T47D (cell line): Measurements from ENCODE around the gene CACTIN.
A peak's percentile ranks its signal among the peaks of the same experiment; 100 is the strongest.
"Not testable (repeated sequence)": the region's sequence is repeated elsewhere in the genome, so short reads cannot be mapped to it uniquely, and the experiment has no call there.

ENCODE experiments used
- DNase-seq, 2 experiments: peaks; one replicate each; pipeline versions ENCODE4 v3.0.0 to v3.0.0-alpha.2; 2011 to 2012; ENCODE audit warnings: low read depth in 1 of 2, low spot score in 1 of 2
- JUND ChIP-seq: IDR thresholded peaks from 2 replicates; pipeline ENCODE4 v1.6.1; 2012; ENCODE audit warnings: low read depth
- in situ Hi-C: cut with HindIII; loops from 2 replicates; pipeline ENCODE4 v1.10.0; 2016; ENCODE audit warnings: low sequenced_read_pairs, low pct_unique_long_range_greater_than_20kb

The CACTIN gene

GRCh38 chr19:3575949-3576673 lies 50.5 kb downstream of the CACTIN start:
- in situ Hi-C loops = no loop called here
- TF ChIP-seq JUND = no peak
- DNase-seq = no peak

- in situ Hi-C loops = no loop called here
- TF ChIP-seq JUND = no peak
- no peak for DNase-seq
Observed at GRCh38 chr19:3575260-3575741, 51.3 kb downstream of the CACTIN start.

GRCh38 chr19:3573858-3574637 lies 52.5 kb downstream of the CACTIN start:
- in situ Hi-C loops = no loop called here
- DNase-seq = peak; percentile 79 to 98
- TF ChIP-seq JUND = no peak

- no peak for TF ChIP-seq JUND
- in situ Hi-C loops = no loop called here
- peak in 1 of 2 experiments; percentile 33 for DNase-seq
Observed at GRCh38 chr19:3573162-3573857, 53.3 kb downstream of the CACTIN start.

- no peak for TF ChIP-seq JUND
- in situ Hi-C loops = no loop called here
- DNase-seq = no peak
Observed at GRCh38 chr19:3572855-3573161, 53.8 kb downstream of the CACTIN start, which contains the start of gene HMG20B. TSS of gene HMG20B (plus strand) at chr19:3572944. CDS start at chr19:3573310, 366 bp downstream.

DNA sequence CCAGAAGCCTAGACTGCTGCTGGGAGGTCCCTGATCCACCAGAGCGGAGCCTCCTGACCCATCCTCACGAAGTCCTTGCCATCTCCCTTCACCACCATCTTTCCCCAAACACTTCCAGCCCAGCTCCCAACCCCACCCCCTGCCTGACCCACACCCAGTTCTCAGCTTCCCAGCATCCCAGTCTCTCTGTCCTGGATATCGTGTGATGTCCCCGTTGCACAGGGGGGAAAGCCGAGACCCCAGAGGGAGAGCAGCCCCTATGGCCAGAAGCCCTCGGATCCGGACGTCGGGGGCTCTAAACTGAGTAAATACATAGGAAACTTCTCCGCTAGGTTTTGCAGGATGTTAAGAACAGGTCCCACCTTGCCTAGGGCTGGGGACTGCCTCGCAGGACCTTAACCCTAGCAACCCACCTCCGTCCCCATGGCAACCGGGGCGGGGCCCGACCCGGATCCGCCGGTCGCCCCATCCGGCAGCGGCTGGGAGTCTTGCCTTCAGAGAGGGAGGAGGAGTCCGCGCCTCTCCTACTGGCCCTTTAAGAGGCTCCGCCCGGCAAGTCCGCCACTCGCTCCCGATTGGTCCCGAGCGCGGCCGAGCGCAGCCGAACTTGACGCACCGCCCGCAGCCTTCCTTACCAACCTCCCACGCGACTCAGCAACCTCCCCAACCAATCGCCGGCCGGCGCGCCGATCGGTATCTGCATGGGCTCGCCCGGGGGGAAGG lies 54.3 kb downstream of the CACTIN start:
- peak; percentile 86 to 99 for DNase-seq
- in situ Hi-C loops = no loop called here
- TF ChIP-seq JUND = no peak

DNA sequence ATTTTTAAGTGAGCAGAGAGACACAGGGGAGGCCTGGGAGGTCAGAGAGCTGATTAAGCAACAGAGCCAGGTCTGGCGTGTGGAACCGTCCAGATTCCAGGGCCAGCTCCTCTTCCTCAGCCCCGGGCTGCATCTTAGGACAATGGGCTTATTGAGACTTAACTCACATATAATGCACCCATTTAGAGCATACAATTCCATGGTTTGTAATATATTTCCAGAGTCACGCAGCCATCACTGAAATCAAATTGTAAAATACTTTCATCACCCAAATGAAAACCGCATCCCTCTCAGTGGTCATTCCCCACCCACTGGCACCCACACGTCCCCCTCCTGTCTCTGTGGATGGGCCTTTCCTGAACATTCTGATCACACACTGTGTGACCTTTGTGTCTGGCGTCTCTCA lies 56.0 kb downstream of the CACTIN start:
- no peak for DNase-seq

GRCh38 chr19:3570042-3570441 lies 56.5 kb downstream of the CACTIN start:
- in situ Hi-C loops, DNase-seq: not testable (repeated sequence)

More for the DNA sequence above, 56.0 kb downstream of the CACTIN start:
- in situ Hi-C loops = no loop called here
- TF ChIP-seq JUND = no peak

DNA sequence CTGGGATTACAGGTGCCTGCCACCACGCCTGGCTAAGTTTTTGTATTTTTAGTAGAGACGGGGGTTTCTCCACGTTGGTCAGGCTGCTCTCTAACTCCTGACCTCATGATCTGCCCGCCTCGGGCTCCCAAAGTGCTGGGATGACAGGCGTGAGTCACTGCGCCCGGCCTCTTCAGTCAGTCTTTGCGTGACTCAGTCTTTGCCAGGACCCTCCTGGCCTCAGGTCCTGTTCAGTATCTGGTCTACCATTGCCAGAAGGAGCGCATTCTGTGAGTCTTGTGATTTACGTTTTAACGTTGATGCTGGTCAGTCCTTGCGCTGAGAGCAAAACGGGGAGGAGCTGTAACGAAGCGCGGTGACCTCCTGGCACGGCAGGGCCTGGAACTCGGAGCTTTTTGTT lies 61.5 kb downstream of the CACTIN start:
- TF ChIP-seq JUND = no peak
- in situ Hi-C loops = no loop called here
- DNase-seq = no peak

- DNase-seq = no peak
- no peak for TF ChIP-seq JUND
- in situ Hi-C loops = no loop called here
Observed at GRCh38 chr19:3563709-3564524, 62.7 kb downstream of the CACTIN start.
